SIG-M5 treated with dmso at 0.1 percent for 504 hours (cell line): ENCODE results near the gene SCYL1.

Experiments used
- DNase-seq: peaks from one replicate; lab custom pipeline; 2025; ENCODE audit not compliant: unreplicated experiment; lab: John Stamatoyannopoulos, UW

Gene SCYL1

DNA sequence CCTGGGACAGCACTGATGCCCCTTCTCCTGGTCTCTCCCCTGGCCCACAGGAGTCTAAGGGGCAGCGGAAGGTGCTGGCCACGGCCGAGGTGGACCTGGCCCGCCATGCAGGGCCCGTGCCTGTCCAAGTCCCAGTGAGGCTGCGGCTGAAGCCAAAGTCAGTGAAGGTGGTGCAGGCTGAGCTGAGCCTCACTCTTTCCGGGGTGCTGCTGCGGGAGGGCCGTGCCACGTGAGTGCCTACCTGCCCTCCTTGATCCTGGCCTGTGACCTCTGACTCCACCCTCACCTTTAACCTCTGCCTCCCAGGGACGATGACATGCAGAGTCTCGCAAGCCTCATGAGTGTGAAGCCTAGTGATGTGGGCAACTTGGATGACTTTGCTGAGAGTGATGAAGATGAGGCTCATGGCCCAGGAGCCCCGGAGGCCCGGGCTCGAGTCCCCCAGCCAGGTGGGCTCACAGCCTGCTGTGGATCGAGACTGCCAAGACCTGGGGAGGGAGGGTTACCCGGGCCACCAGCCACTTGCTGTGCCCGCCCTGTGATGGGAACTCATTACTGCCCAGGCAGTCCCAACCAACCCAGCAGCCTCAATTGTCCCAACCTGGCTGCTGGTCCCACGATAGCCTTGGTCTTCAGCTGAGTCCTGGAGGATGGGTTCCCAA is 55.3 kb downstream of the SCYL1 start:
- DNase-seq: no peak

DNA sequence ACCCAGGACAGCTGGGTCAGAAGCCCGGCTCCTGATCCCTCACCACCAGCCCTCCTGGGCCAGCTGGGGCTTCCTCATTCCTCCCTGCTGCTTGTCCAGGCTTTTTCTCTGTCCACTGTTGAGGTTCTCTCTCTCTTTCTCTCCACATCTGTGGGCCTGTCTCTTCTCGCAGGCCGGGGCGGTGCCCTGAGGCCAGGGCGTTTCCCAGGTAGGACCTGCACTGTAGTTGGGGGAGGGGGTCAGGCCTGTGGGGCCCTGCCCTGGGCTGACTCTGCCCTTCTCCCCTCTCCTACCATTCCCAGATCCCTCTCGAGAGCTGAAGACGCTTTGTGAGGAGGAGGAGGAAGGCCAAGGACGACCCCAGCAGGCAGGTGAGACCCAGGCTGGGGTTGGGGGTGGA is 55.9 kb downstream of the SCYL1 start:
- DNase-seq: no peak

DNA sequence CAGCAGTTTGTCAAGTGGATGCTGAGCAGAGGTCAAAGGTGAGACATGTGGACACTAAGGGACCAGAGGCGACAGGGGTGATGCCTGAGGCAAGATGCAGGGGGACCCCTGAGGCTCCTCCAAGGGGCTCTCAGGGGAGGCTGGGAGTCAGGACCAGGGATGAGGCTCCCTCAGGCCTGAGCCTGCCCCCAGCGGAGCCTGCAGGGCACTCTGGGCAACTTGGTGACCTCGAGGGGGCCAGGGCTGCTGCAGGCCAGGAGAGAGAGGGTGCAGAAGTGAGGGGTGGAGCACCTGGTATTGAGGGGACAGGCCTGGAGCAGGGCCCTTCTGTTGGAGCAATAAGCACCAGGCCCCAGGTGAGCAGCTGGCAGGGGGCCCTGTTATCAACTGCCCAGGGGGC is 57.0 kb downstream of the SCYL1 start:
- no peak for DNase-seq

DNA sequence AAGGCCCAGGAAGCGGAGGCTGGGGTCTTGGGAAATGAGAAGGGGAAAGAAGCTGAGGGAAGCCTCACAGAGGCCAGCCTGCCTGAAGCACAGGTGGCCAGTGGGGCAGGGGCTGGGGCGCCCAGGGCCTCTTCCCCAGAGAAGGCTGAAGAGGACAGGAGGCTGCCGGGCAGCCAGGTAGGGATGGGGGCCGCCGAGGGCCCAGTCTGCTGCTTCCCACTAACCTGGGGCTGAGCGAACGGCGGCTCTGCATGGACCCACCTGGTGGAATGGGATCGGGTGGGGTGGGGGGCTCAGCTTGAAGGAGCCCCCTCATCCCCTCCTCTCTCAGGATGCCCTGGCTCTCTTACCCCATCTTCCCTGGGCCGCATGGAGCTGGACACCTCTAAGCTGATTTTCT is 58.7 kb downstream of the SCYL1 start:
- DNase-seq: no peak

DNA sequence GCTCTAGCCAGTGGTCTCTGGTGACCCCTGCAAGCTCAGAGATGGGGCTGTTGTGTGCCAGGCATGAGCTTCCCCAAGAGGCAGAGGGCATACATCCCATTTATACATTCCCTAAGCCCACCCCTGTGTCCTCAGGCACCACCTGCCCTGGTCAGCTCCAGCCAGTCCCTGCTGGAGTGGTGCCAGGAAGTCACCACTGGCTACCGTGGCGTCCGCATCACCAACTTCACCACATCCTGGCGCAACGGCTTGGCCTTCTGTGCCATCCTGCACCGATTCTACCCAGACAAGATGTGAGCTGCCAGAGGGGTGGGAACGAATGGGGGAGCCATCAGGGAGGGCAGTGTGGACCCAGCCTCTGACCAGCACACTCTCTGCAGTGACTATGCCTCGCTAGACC is 59.2 kb downstream of the SCYL1 start:
- no peak for DNase-seq

DNA sequence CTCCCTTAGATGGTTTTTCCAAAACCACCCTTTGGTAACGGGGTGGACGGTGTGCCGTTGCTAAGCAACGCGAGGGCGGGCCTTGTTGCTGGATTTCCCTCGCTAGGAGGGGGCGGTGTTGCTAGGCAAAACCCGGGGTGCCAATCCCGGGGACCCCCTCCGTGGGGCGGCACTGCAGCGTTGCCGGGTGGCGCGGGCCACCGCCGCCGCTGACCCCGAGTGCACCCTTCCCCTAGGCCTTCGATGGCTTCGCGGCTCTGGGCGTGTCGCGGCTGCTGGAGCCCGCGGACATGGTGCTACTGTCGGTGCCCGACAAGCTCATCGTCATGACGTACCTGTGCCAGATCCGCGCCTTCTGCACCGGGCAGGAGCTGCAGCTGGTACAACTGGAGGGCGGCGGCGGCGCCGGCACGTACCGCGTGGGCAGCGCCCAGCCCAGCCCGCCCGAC is 59.9 kb downstream of the SCYL1 start:
- DNase-seq: no peak

DNA sequence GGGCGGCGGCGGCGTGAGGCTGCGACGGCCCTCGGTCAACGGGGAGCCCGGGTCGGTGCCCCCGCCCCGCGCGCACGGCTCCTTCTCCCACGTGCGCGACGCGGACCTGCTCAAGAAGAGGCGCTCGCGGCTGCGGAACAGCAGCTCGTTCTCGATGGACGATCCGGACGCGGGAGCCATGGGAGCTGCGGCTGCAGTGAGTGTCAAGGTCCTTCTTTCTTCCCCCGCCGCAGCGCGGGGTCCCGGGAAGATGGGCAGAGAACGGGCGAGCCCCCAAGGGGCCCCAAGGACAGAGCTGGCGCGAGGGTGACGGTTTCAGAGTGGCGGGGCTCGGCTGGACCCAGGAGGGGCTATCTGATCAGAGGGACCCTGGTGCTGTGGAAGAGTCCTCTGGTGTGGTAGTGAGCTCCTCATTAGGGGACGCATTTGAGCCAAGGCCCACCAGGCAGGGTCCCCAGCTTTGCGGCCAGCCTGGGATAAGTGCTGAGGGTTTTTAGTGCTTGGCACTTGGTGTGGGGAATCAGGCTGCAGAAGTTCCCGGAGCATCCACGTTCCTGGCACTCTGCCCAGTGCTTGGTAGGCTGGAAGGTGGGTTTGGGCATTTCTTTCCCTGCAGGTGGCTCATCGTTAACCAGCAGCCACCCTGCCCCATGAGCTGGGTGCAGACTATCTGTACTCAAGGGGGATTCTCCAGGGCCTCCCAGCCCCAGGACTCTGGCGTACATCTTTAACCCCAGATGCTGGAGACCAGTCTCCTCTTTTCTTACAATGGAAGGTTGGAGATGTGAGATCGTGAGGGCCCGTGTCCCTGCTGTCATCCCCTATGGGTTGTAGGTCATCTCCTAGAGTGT is 60.7 kb downstream of the SCYL1 start:
- DNase-seq: no peak

DNA sequence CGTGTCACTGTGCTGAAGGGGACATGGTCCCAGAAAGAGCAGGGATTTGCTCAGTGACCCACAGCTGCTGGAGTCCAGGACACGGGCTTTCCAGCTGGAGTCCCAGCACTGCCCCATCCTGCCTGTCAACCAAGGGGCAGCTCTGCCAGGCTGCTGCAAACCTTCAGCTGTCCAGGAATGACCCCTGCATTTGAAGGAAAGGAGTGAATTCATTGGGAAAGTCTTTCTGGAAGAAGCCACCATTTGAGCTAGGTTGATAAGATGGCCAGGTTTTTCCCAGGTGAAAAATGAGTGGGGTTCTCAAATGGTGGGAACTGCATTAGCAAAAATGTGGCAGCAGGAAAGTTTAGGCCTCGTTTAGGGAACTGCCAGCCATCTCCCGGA is 61.4 kb downstream of the SCYL1 start:
- DNase-seq: no peak

DNA sequence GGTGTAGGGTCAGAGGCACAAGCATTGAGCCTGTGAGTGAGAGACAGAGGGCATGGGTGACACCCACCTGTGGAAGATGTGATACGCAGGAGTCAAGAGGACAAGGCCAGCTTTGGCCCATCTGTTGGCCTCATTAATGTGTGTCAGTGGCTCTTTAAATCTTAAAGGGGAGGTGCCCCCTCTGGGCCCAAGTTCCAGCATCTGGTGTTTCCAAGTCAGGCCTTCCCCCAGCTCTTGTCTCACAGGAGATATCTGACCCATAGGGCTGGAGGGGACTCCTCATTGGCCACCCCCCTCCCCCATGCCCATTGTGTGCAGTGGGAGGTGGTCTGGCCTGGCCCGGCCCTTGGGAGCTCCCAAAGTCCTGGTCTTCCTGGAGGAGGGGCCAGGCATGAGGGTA is 61.8 kb downstream of the SCYL1 start:
- DNase-seq: no peak
